Osteoblast (primary cell): ENCODE results near the gene B4GALNT3. TPM values are rescaled to one million over a fixed set of nuclear protein-coding genes. Genes with fewer than 3 reads are reported as not detected.

Experiments
- DNase-seq: peaks from one replicate; pipeline ENCODE4 v3.0.0; 2011; ENCODE audit warnings: low spot score, mixed read lengths; ENCODE audit not compliant: insufficient read length; ENCODE audit errors: missing footprints
- H2AFZ ChIP-seq: 2 replicates; pipeline ENCODE4 v1.6.0; 2011; ENCODE audit warnings: mild to moderate bottlenecking, low read length
- H3K27ac ChIP-seq: 2 replicates; pipeline ENCODE4 v1.5.1; 2011; ENCODE audit warnings: mild to moderate bottlenecking, low read depth, low read length, moderate library complexity
- H3K27me3 ChIP-seq: 2 replicates; pipeline ENCODE4 v1.6.0; 2012; ENCODE audit warnings: mild to moderate bottlenecking, control low read depth, inconsistent platforms, low read length, moderate library complexity; ENCODE audit not compliant: insufficient read depth
- H3K36me3 ChIP-seq: 2 replicates; pipeline ENCODE4 v1.5.1; 2011; ENCODE audit warnings: mild to moderate bottlenecking, low read length, control low read depth, moderate library complexity; ENCODE audit not compliant: insufficient read depth
- H3K4me1 ChIP-seq: 2 replicates; pipeline ENCODE4 v1.5.1; 2011; ENCODE audit warnings: mild to moderate bottlenecking, low read length, control low read depth, moderate library complexity; ENCODE audit not compliant: insufficient read depth
- H3K4me2 ChIP-seq: 2 replicates; pipeline ENCODE4 v1.6.0; 2011; ENCODE audit warnings: mild to moderate bottlenecking, low read length; ENCODE audit not compliant: insufficient read depth
- H3K4me3 ChIP-seq: fragments of 200-600 bp; sonication (generic); 3 replicates; pipeline ENCODE4 v1.5.1; 2012; ENCODE audit warnings: mild to moderate bottlenecking, low read length, inconsistent platforms; ENCODE audit not compliant: insufficient read depth
- H3K79me2 ChIP-seq: 2 replicates; pipeline ENCODE4 v1.6.0; 2012; ENCODE audit warnings: mild to moderate bottlenecking, low read length, control low read depth, inconsistent platforms; ENCODE audit not compliant: insufficient read depth
- H3K9me3 ChIP-seq: 2 replicates; pipeline ENCODE4 v1.5.1; 2011; ENCODE audit warnings: low read depth, low read length, control low read depth
- H4K20me1 ChIP-seq: 2 replicates; pipeline ENCODE4 v1.6.0; 2012; ENCODE audit warnings: mild to moderate bottlenecking, low read length, control low read depth; ENCODE audit not compliant: insufficient read depth
- total RNA-seq: library from RNA; depleted of rRNA; stranded (reverse); fragments of >200 nt; gene quantifications from 2 replicates; pipeline ENCODE4 v1.2.3, GENCODE V29; 2012
- TF ChIP-seq, protein P1 (sequence below): IDR thresholded peaks from 2 replicates; pipeline ENCODE4 v1.5.1; 2011; ENCODE audit warnings: mild to moderate bottlenecking, low read depth, low read length, moderate library complexity; ENCODE audit errors: extremely low read depth

The B4GALNT3 gene
- total RNA-seq, 1 donor = 0.36 TPM

GRCh38 chr12:601976-602699, 142.4 kb downstream of the B4GALNT3 start:
- no peaks in the 10 kb centered on the region for H3K27me3 ChIP-seq
- TF ChIP-seq, protein P1, sequence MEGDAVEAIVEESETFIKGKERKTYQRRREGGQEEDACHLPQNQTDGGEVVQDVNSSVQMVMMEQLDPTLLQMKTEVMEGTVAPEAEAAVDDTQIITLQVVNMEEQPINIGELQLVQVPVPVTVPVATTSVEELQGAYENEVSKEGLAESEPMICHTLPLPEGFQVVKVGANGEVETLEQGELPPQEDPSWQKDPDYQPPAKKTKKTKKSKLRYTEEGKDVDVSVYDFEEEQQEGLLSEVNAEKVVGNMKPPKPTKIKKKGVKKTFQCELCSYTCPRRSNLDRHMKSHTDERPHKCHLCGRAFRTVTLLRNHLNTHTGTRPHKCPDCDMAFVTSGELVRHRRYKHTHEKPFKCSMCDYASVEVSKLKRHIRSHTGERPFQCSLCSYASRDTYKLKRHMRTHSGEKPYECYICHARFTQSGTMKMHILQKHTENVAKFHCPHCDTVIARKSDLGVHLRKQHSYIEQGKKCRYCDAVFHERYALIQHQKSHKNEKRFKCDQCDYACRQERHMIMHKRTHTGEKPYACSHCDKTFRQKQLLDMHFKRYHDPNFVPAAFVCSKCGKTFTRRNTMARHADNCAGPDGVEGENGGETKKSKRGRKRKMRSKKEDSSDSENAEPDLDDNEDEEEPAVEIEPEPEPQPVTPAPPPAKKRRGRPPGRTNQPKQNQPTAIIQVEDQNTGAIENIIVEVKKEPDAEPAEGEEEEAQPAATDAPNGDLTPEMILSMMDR = no peak
- H3K4me2 ChIP-seq = no peak overlapping the region
- no peak overlapping the region for H3K27ac ChIP-seq
- no peaks in the 10 kb centered on the region for H3K79me2 ChIP-seq
- no peaks in the 10 kb centered on the region for H4K20me1 ChIP-seq
- no peaks in the 10 kb centered on the region for H3K4me1 ChIP-seq
- no peak overlapping the region for H2AFZ ChIP-seq
- H3K4me3 ChIP-seq = no peak overlapping the region
- no peak for DNase-seq
- no peaks in the 10 kb centered on the region for H3K9me3 ChIP-seq
- H3K36me3 ChIP-seq = no peaks in the 10 kb centered on the region

- H3K79me2 ChIP-seq = no peaks in the 10 kb centered on the region
- DNase-seq = no peak
- H3K27ac ChIP-seq = no peak overlapping the region
- H3K4me2 ChIP-seq = no peak overlapping the region
- TF ChIP-seq, protein P1 = no peak
- H3K36me3 ChIP-seq = no peaks in the 10 kb centered on the region
- H3K4me1 ChIP-seq = no peaks in the 10 kb centered on the region
- H3K9me3 ChIP-seq = no peaks in the 10 kb centered on the region
- H4K20me1 ChIP-seq = no peaks in the 10 kb centered on the region
- H3K27me3 ChIP-seq = no peaks in the 10 kb centered on the region
- no peak overlapping the region for H3K4me3 ChIP-seq
- H2AFZ ChIP-seq = no peak overlapping the region
These were observed 142.9 kb downstream of the B4GALNT3 start for GRCh38 chr12:602700-603068.

DNA sequence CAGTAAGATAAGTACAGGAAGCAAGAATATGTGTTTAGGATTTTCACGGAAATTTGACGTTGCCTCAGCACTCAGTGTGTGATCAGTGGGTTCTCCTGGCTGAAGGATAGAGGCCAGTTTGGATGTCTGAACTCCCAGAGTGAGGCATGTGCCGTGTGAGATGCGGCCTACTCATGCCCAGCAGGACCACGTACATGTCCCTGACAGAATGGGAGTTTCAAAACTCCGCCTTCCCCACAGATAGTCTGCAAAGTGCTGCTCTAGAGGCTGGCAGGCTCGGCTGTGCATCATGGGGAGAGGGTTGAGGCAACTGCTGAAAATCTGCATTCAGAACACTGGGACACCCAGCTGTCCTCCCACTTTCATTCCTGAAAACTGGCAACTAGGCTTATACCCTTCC, 145.2 kb downstream of the B4GALNT3 start:
- H4K20me1 ChIP-seq = no peaks in the 10 kb centered on the region
- no peaks in the 10 kb centered on the region for H3K79me2 ChIP-seq
- H3K36me3 ChIP-seq = no peaks in the 10 kb centered on the region
- no peaks in the 10 kb centered on the region for H3K9me3 ChIP-seq
- H3K4me2 ChIP-seq = no peak overlapping the region
- H3K27ac ChIP-seq = no peak overlapping the region
- no peak for DNase-seq
- H3K4me1 ChIP-seq = peaks cover 3% of the 10 kb centered on the region
- H3K27me3 ChIP-seq = no peaks in the 10 kb centered on the region
- no peak overlapping the region for H3K4me3 ChIP-seq
- no peak overlapping the region for H2AFZ ChIP-seq
- TF ChIP-seq, protein P1 = no peak

- no peaks in the 10 kb centered on the region for H3K36me3 ChIP-seq
- H3K4me3 ChIP-seq = no peak overlapping the region
- no peaks in the 10 kb centered on the region for H3K27me3 ChIP-seq
- TF ChIP-seq, protein P1 = no peak
- no peak overlapping the region for H2AFZ ChIP-seq
- no peaks in the 10 kb centered on the region for H3K79me2 ChIP-seq
- DNase-seq = no peak
- peaks cover 9% of the 10 kb centered on the region for H3K4me1 ChIP-seq
- H3K27ac ChIP-seq = no peak overlapping the region
- H3K4me2 ChIP-seq = no peak overlapping the region
- H4K20me1 ChIP-seq = no peaks in the 10 kb centered on the region
- no peaks in the 10 kb centered on the region for H3K9me3 ChIP-seq
These were observed 147.8 kb downstream of the B4GALNT3 start for GRCh38 chr12:607541-608001.
